Panc1 (cell line): ENCODE results near the gene AKAP13.

Experiments
- CTCF ChIP-seq: fragments of 450-650 bp; IDR thresholded peaks from 2 replicates; pipeline ENCODE4 v1.5.1; 2017; ENCODE audit warnings: mild to moderate bottlenecking
- POLR2AphosphoS5 ChIP-seq: IDR thresholded peaks from 2 replicates; pipeline ENCODE4 v1.6.1; 2012; ENCODE audit warnings: mild to moderate bottlenecking, low read depth, low read length, moderate library complexity
- TF ChIP-seq, protein P1 (sequence below), 2 experiments: IDR thresholded peaks; 2 replicates each; pipeline ENCODE4 v1.6.1; 2011 to 2012; ENCODE audit warnings: low read depth in 2 of 2, control low read depth in 1 of 2, low read length in 1 of 2, mild to moderate bottlenecking in 1 of 2, moderate library complexity in 1 of 2; ENCODE audit not compliant: insufficient read depth in 1 of 2

- TF ChIP-seq CTCF = no peak
- TF ChIP-seq, protein P1, sequence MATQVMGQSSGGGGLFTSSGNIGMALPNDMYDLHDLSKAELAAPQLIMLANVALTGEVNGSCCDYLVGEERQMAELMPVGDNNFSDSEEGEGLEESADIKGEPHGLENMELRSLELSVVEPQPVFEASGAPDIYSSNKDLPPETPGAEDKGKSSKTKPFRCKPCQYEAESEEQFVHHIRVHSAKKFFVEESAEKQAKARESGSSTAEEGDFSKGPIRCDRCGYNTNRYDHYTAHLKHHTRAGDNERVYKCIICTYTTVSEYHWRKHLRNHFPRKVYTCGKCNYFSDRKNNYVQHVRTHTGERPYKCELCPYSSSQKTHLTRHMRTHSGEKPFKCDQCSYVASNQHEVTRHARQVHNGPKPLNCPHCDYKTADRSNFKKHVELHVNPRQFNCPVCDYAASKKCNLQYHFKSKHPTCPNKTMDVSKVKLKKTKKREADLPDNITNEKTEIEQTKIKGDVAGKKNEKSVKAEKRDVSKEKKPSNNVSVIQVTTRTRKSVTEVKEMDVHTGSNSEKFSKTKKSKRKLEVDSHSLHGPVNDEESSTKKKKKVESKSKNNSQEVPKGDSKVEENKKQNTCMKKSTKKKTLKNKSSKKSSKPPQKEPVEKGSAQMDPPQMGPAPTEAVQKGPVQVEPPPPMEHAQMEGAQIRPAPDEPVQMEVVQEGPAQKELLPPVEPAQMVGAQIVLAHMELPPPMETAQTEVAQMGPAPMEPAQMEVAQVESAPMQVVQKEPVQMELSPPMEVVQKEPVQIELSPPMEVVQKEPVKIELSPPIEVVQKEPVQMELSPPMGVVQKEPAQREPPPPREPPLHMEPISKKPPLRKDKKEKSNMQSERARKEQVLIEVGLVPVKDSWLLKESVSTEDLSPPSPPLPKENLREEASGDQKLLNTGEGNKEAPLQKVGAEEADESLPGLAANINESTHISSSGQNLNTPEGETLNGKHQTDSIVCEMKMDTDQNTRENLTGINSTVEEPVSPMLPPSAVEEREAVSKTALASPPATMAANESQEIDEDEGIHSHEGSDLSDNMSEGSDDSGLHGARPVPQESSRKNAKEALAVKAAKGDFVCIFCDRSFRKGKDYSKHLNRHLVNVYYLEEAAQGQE (IDR thresholded peaks at IDR 0.05; ENCODE audit: insufficient read depth in 1 of 2, low read depth in 2 of 2, low read length in 1 of 2) = no peak
- no peak for TF ChIP-seq POLR2AphosphoS5
These were observed 239.7 kb downstream of the AKAP13 start for GRCh38 chr15:85619992-85620689.
